SK-N-SH treated with all-trans-retinoic acid at 6 μM for 48 hours (cell line): ENCODE results near the gene TIAM2.

Experiments
- ATAC-seq: fragments of 200-7000 bp; cut with Tn5 transposase; 3 replicates; pipeline ENCODE4 v1.9.1; 2020; ENCODE audit warnings: mild to moderate bottlenecking, moderate library complexity
- ARNTL ChIP-seq: fragments of 450-650 bp; formaldehyde crosslinking; IDR thresholded peaks from 2 replicates; pipeline ENCODE4 v1.5.0; 2020; ENCODE audit warnings: low read depth, mild to moderate bottlenecking, moderate library complexity, borderline replicate concordance
- ESRRG ChIP-seq: fragments of 250-450 bp; sonication (Bioruptor Pico); IDR thresholded peaks from 2 replicates; pipeline ENCODE4 v1.6.1; 2021; ENCODE audit warnings: mild to moderate bottlenecking
- GLIS3 ChIP-seq: fragments of 250-450 bp; sonication (Bioruptor Pico); IDR thresholded peaks from 2 replicates; pipeline ENCODE4 v1.5.0; 2020; ENCODE audit warnings: mild to moderate bottlenecking, moderate library complexity
- ISL1 ChIP-seq: fragments of 250-450 bp; sonication (Bioruptor Pico); IDR thresholded peaks from 2 replicates; pipeline ENCODE4 v2.1.2; 2022; ENCODE audit warnings: mild to moderate bottlenecking, moderate library complexity
- OSR1 ChIP-seq: fragments of 250-450 bp; sonication (Bioruptor Pico); IDR thresholded peaks from 2 replicates; pipeline ENCODE4 v1.8.0; 2022; ENCODE audit warnings: moderate library complexity, mild to moderate bottlenecking, inconsistent platforms
- PPARA ChIP-seq: fragments of 250-450 bp; sonication (Bioruptor Pico); IDR thresholded peaks from 2 replicates; pipeline ENCODE4 v1.5.0; 2020; ENCODE audit warnings: mild to moderate bottlenecking, borderline replicate concordance
- RARB ChIP-seq: fragments of 250-450 bp; sonication (Bioruptor Pico); IDR thresholded peaks from 2 replicates; pipeline ENCODE4 v1.8.0; 2021; ENCODE audit warnings: mild to moderate bottlenecking, moderate library complexity
- SNAI2 ChIP-seq: fragments of 250-450 bp; sonication (Bioruptor Pico); IDR thresholded peaks from 2 replicates; pipeline ENCODE4 v1.5.0; 2020; ENCODE audit warnings: mild to moderate bottlenecking, moderate library complexity
- TCF4 ChIP-seq: fragments of 250-450 bp; sonication (Bioruptor Pico); IDR thresholded peaks from 2 replicates; pipeline ENCODE4 v1.8.0; 2021; ENCODE audit warnings: mild to moderate bottlenecking, moderate library complexity, borderline replicate concordance
- TOX ChIP-seq: fragments of 250-450 bp; sonication (Bioruptor Pico); IDR thresholded peaks from 2 replicates; pipeline ENCODE4 v1.8.0; 2021; ENCODE audit warnings: mild to moderate bottlenecking, moderate library complexity, borderline replicate concordance
- ZC3H10 ChIP-seq: fragments of 250-450 bp; sonication (Bioruptor Pico); IDR thresholded peaks from 2 replicates; pipeline ENCODE4 v1.5.1; 2021; ENCODE audit warnings: mild to moderate bottlenecking, moderate library complexity
- ZFP3 ChIP-seq: fragments of 250-450 bp; sonication (Bioruptor Pico); IDR thresholded peaks from 2 replicates; pipeline ENCODE4 v1.5.0; 2020; ENCODE audit warnings: mild to moderate bottlenecking, moderate library complexity
- ZFP30 ChIP-seq: fragments of 450-650 bp; formaldehyde crosslinking; IDR thresholded peaks from 2 replicates; pipeline ENCODE4 v1.5.0; 2022; ENCODE audit warnings: mild to moderate bottlenecking, moderate library complexity
- ZNF565 ChIP-seq: fragments of 450-650 bp; formaldehyde crosslinking; conservative IDR thresholded peaks from 2 replicates; pipeline ENCODE4 v1.5.0; 2020; ENCODE audit warnings: low read depth, mild to moderate bottlenecking, moderate library complexity
- ZNF8 ChIP-seq: fragments of 450-650 bp; formaldehyde crosslinking; IDR thresholded peaks from 2 replicates; pipeline ENCODE4 v1.5.0; 2020; ENCODE audit warnings: mild to moderate bottlenecking, moderate library complexity
- TF ChIP-seq, protein P1 (sequence below): fragments of 250-450 bp; sonication (Bioruptor Pico); IDR thresholded peaks from 2 replicates; pipeline ENCODE4 v1.5.1; 2021; ENCODE audit warnings: mild to moderate bottlenecking, moderate library complexity
- TF ChIP-seq, protein P2 (sequence below): fragments of 250-450 bp; sonication (Bioruptor Pico); IDR thresholded peaks from 2 replicates; pipeline ENCODE4 v1.8.0; 2020; ENCODE audit warnings: mild to moderate bottlenecking, moderate library complexity, borderline replicate concordance
- TF ChIP-seq, protein P3 (sequence below): fragments of 250-450 bp; sonication (Bioruptor Pico); IDR thresholded peaks from 2 replicates; pipeline ENCODE4 v1.8.0; 2021; ENCODE audit warnings: low read depth, mild to moderate bottlenecking, moderate library complexity, borderline replicate concordance
- TF ChIP-seq, protein P4 (sequence below): fragments of 250-450 bp; sonication (Bioruptor Pico); IDR thresholded peaks from 2 replicates; pipeline ENCODE4 v1.5.0; 2020; ENCODE audit warnings: mild to moderate bottlenecking, moderate library complexity

The TIAM2 gene

GRCh38 chr6:155162682-155163081, 167.6 kb downstream of the TIAM2 start:
- no peak for ATAC-seq

DNA sequence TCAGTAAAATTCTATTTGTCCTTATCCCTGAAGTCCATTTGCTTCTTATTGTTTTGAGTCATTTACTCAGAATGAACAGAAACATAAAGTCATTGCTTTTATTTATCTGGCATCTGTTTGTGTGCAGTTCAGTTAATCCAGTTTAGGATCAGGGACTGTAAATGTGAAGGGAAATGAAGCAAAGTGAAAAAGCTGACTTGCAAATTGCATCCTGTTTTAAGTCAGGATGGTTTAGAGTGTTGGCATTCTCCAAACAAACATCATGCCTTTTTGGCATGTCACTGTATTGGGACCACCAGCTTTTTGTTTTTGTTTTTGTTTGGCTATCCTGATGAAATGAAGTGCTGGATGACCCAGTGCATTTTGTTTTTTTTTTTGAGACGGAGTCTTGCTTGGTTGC, 168.5 kb downstream of the TIAM2 start:
- TF ChIP-seq ZFP30 (CRISPR knock-in tag): no peak
- TF ChIP-seq ISL1: no peak
- TF ChIP-seq ESRRG (CRISPR knock-in tag): no peak
- TF ChIP-seq RARB (CRISPR knock-in tag): no peak
- TF ChIP-seq ZFP3 (CRISPR knock-in tag): no peak
- TF ChIP-seq ARNTL (CRISPR knock-in tag): no peak
- no peak for TF ChIP-seq OSR1 (CRISPR knock-in tag)
- TF ChIP-seq, protein P1, sequence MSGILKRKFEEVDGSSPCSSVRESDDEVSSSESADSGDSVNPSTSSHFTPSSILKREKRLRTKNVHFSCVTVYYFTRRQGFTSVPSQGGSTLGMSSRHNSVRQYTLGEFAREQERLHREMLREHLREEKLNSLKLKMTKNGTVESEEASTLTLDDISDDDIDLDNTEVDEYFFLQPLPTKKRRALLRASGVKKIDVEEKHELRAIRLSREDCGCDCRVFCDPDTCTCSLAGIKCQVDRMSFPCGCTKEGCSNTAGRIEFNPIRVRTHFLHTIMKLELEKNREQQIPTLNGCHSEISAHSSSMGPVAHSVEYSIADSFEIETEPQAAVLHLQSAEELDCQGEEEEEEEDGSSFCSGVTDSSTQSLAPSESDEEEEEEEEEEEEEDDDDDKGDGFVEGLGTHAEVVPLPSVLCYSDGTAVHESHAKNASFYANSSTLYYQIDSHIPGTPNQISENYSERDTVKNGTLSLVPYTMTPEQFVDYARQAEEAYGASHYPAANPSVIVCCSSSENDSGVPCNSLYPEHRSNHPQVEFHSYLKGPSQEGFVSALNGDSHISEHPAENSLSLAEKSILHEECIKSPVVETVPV (CRISPR knock-in tag): no peak
- TF ChIP-seq ZNF565: no peak
- no peak for TF ChIP-seq PPARA (CRISPR knock-in tag)
- TF ChIP-seq TCF4 (CRISPR knock-in tag): no peak
- ATAC-seq: no peak

More at GRCh38 chr6:155162682-155163081, 167.6 kb downstream of the TIAM2 start:
- TF ChIP-seq, protein P2, sequence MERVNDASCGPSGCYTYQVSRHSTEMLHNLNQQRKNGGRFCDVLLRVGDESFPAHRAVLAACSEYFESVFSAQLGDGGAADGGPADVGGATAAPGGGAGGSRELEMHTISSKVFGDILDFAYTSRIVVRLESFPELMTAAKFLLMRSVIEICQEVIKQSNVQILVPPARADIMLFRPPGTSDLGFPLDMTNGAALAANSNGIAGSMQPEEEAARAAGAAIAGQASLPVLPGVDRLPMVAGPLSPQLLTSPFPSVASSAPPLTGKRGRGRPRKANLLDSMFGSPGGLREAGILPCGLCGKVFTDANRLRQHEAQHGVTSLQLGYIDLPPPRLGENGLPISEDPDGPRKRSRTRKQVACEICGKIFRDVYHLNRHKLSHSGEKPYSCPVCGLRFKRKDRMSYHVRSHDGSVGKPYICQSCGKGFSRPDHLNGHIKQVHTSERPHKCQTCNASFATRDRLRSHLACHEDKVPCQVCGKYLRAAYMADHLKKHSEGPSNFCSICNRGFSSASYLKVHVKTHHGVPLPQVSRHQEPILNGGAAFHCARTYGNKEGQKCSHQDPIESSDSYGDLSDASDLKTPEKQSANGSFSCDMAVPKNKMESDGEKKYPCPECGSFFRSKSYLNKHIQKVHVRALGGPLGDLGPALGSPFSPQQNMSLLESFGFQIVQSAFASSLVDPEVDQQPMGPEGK (CRISPR knock-in tag): no peak
- TF ChIP-seq TCF4 (CRISPR knock-in tag) (no peak), TOX (CRISPR knock-in tag) (no peak), RARB (CRISPR knock-in tag) (no peak), OSR1 (CRISPR knock-in tag) (no peak), ISL1 (no peak), GLIS3 (CRISPR knock-in tag) (no peak), ZFP3 (CRISPR knock-in tag) (no peak), ZNF565 (no peak), ARNTL (CRISPR knock-in tag) (no peak), SNAI2 (CRISPR knock-in tag) (no peak)
- TF ChIP-seq, protein P3, sequence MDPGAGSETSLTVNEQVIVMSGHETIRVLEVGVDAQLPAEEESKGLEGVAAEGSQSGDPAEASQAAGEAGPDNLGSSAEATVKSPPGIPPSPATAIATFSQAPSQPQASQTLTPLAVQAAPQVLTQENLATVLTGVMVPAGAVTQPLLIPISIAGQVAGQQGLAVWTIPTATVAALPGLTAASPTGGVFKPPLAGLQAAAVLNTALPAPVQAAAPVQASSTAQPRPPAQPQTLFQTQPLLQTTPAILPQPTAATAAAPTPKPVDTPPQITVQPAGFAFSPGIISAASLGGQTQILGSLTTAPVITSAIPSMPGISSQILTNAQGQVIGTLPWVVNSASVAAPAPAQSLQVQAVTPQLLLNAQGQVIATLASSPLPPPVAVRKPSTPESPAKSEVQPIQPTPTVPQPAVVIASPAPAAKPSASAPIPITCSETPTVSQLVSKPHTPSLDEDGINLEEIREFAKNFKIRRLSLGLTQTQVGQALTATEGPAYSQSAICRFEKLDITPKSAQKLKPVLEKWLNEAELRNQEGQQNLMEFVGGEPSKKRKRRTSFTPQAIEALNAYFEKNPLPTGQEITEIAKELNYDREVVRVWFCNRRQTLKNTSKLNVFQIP (CRISPR knock-in tag): no peak
- TF ChIP-seq, protein P1 (CRISPR knock-in tag): no peak
- TF ChIP-seq, protein P4, sequence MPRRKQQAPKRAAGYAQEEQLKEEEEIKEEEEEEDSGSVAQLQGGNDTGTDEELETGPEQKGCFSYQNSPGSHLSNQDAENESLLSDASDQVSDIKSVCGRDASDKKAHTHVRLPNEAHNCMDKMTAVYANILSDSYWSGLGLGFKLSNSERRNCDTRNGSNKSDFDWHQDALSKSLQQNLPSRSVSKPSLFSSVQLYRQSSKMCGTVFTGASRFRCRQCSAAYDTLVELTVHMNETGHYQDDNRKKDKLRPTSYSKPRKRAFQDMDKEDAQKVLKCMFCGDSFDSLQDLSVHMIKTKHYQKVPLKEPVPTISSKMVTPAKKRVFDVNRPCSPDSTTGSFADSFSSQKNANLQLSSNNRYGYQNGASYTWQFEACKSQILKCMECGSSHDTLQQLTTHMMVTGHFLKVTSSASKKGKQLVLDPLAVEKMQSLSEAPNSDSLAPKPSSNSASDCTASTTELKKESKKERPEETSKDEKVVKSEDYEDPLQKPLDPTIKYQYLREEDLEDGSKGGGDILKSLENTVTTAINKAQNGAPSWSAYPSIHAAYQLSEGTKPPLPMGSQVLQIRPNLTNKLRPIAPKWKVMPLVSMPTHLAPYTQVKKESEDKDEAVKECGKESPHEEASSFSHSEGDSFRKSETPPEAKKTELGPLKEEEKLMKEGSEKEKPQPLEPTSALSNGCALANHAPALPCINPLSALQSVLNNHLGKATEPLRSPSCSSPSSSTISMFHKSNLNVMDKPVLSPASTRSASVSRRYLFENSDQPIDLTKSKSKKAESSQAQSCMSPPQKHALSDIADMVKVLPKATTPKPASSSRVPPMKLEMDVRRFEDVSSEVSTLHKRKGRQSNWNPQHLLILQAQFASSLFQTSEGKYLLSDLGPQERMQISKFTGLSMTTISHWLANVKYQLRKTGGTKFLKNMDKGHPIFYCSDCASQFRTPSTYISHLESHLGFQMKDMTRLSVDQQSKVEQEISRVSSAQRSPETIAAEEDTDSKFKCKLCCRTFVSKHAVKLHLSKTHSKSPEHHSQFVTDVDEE: no peak

- ATAC-seq: no peak
- TF ChIP-seq, protein P2 (CRISPR knock-in tag): no peak
- TF ChIP-seq ZNF565 (no peak), ZNF8 (CRISPR knock-in tag) (no peak), RARB (CRISPR knock-in tag) (no peak), ZFP30 (CRISPR knock-in tag) (no peak), OSR1 (CRISPR knock-in tag) (no peak), ESRRG (CRISPR knock-in tag) (no peak), ZC3H10 (CRISPR knock-in tag) (no peak)
- TF ChIP-seq, protein P3 (CRISPR knock-in tag): no peak
- TF ChIP-seq, protein P1 (CRISPR knock-in tag): no peak
These were observed 170.1 kb downstream of the TIAM2 start for GRCh38 chr6:155165029-155165710.
